ENCODE data around the gene VPS45. TPM values are rescaled to one million over a fixed set of nuclear protein-coding genes. Genes with fewer than 3 reads are reported as not detected.

Gene VPS45
- total RNA-seq, 1 donor: 36.9 TPM

DNA sequence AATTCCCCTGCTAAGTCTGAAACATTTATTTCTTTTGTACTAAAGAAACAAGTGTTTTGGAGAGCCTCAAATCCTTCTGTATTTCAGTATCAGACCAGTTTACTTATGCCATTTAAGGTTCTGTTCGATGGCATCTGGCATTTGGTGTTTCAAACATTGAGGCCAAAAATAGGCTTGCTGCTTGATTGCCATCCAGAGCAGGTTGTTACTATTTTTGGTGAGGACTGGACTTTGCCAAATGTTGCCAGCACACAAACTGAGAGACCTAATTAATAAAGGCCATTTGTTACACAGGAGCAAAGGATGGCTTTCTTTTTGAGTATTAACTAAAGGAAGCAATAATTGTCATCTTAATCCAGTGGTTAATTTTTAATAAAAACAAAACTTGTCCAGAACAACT lies 26.2 kb downstream of the VPS45 start:
- Histone ChIP-seq H4K20me1 (ENCODE audit: insufficient read depth, low read length) (no peaks in the 10 kb centered on the region), H3K4me2 (ENCODE audit: insufficient read depth, low read length) (no peak overlapping the region)

DNA sequence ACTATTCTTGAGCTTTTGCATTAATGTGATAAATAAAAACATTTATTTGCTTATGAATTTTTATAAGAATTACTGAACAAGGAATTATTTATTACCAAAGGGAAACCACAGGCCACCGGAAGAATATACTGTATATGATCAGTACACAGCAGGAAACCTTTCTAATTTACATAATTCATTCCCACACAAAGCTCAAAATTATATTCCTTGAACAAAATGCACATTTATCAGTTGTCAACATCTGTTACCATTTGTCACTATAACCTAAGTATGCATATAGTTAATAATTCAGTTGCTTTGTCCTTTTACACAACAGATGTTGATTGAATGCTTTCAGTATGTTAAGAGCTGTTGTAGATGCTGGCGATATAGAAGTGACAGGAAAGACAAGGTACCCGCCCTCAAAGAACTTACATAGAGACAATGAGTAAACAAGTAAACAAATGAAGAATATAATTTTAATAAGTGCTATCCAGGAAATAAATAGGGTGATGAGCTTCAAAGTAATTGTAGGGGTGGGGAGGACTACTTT lies 27.2 kb downstream of the VPS45 start:
- no peak for DNase-seq (ENCODE audit: insufficient read length, low spot score, missing footprints)

More for the DNA sequence above, 26.2 kb downstream of the VPS45 start:
- H2AFZ ChIP-seq (ENCODE audit: low read length): no peak overlapping the region
- TF ChIP-seq, protein P1, sequence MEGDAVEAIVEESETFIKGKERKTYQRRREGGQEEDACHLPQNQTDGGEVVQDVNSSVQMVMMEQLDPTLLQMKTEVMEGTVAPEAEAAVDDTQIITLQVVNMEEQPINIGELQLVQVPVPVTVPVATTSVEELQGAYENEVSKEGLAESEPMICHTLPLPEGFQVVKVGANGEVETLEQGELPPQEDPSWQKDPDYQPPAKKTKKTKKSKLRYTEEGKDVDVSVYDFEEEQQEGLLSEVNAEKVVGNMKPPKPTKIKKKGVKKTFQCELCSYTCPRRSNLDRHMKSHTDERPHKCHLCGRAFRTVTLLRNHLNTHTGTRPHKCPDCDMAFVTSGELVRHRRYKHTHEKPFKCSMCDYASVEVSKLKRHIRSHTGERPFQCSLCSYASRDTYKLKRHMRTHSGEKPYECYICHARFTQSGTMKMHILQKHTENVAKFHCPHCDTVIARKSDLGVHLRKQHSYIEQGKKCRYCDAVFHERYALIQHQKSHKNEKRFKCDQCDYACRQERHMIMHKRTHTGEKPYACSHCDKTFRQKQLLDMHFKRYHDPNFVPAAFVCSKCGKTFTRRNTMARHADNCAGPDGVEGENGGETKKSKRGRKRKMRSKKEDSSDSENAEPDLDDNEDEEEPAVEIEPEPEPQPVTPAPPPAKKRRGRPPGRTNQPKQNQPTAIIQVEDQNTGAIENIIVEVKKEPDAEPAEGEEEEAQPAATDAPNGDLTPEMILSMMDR (IDR thresholded peaks at IDR 0.05; ENCODE audit: extremely low read depth, low read depth, low read length): no peak
- DNase-seq (ENCODE audit: insufficient read length, low spot score, missing footprints): no peak
- no peak overlapping the region for H3K4me3 ChIP-seq (ENCODE audit: insufficient read depth, low read length)
- no peaks in the 10 kb centered on the region for H3K27me3 ChIP-seq (ENCODE audit: insufficient read depth, low read length)
- H3K79me2 ChIP-seq (ENCODE audit: insufficient read depth, low read length): no peaks in the 10 kb centered on the region
- H3K36me3 ChIP-seq (ENCODE audit: insufficient read depth, low read length): peaks cover 43% of the 10 kb centered on the region
- H3K27ac ChIP-seq (ENCODE audit: low read depth, low read length): no peak overlapping the region
- no peaks in the 10 kb centered on the region for H3K4me1 ChIP-seq (ENCODE audit: insufficient read depth, low read length)
- H3K9me3 ChIP-seq (ENCODE audit: low read depth, low read length): no peaks in the 10 kb centered on the region

DNA sequence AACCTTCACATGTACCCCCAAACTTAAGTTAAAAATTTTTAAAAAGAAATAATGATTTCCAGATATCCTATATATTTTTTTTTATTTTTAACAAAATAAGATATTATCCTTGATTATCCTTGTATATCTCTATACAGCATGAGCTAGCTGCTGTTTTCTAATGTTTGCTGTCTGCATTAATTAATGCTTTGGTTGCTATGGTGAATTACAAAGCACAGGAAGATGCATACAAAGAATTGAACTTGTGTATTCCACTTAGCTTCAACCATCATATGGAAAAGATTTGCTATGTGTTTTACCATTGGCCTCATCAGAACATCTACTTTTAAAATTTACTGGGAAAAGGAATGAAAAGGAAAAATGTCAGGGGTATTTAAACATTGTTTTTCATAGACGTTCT lies 35.4 kb downstream of the VPS45 start:
- no peak overlapping the region for H3K4me3 ChIP-seq (ENCODE audit: insufficient read depth, low read length)
- no peaks in the 10 kb centered on the region for H3K36me3 ChIP-seq (ENCODE audit: insufficient read depth, low read length)
- TF ChIP-seq, protein P1 (IDR thresholded peaks at IDR 0.05; ENCODE audit: extremely low read depth, low read depth, low read length): no peak
- no peaks in the 10 kb centered on the region for H3K4me1 ChIP-seq (ENCODE audit: insufficient read depth, low read length)
- H2AFZ ChIP-seq (ENCODE audit: low read length): no peak overlapping the region
- no peak overlapping the region for H3K27ac ChIP-seq (ENCODE audit: low read depth, low read length)
- H4K20me1 ChIP-seq (ENCODE audit: insufficient read depth, low read length): no peaks in the 10 kb centered on the region
- H3K9me3 ChIP-seq (ENCODE audit: low read depth, low read length): no peaks in the 10 kb centered on the region
- no peaks in the 10 kb centered on the region for H3K27me3 ChIP-seq (ENCODE audit: insufficient read depth, low read length)
- no peaks in the 10 kb centered on the region for H3K79me2 ChIP-seq (ENCODE audit: insufficient read depth, low read length)
- H3K4me2 ChIP-seq (ENCODE audit: insufficient read depth, low read length): no peak overlapping the region
- no peak for DNase-seq (ENCODE audit: insufficient read length, low spot score, missing footprints)

More for the DNA sequence above, 27.2 kb downstream of the VPS45 start:
- no peaks in the 10 kb centered on the region for H3K79me2 ChIP-seq (ENCODE audit: insufficient read depth, low read length)
- H4K20me1 ChIP-seq (ENCODE audit: insufficient read depth, low read length): no peaks in the 10 kb centered on the region
- no peaks in the 10 kb centered on the region for H3K9me3 ChIP-seq (ENCODE audit: low read depth, low read length)
- H3K4me1 ChIP-seq (ENCODE audit: insufficient read depth, low read length): no peaks in the 10 kb centered on the region
- H3K27ac ChIP-seq (ENCODE audit: low read depth, low read length): no peak overlapping the region
- TF ChIP-seq, protein P1 (IDR thresholded peaks at IDR 0.05; ENCODE audit: extremely low read depth, low read depth, low read length): no peak
- H3K27me3 ChIP-seq (ENCODE audit: insufficient read depth, low read length): no peaks in the 10 kb centered on the region
- no peak overlapping the region for H3K4me3 ChIP-seq (ENCODE audit: insufficient read depth, low read length)
- H3K36me3 ChIP-seq (ENCODE audit: insufficient read depth, low read length): peaks cover 43% of the 10 kb centered on the region
- H2AFZ ChIP-seq (ENCODE audit: low read length): no peak overlapping the region
- no peak overlapping the region for H3K4me2 ChIP-seq (ENCODE audit: insufficient read depth, low read length)

DNA sequence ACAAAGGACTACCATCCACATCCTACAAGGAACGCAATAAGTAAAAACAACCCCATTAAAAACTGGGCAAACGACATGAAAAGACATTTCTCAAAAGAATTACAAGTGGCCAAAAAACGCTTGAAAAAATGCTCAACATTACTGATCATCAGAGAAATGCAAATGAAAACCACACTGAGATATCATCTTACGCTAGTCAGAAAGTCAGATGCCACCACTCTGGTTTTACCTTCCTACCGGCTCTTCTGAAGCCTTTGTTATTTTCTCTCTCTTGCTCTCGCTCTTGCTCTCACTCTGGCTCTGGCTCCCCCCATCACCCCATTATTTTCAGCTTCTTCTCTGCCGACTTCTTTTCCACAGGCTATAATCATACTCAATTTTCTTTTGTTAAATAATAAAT lies 38.8 kb downstream of the VPS45 start:
- H3K27me3 ChIP-seq (ENCODE audit: insufficient read depth, low read length): no peaks in the 10 kb centered on the region
- no peak overlapping the region for H2AFZ ChIP-seq (ENCODE audit: low read length)
- H3K4me3 ChIP-seq (ENCODE audit: insufficient read depth, low read length): no peak overlapping the region
- H3K27ac ChIP-seq (ENCODE audit: low read depth, low read length): no peak overlapping the region
- H4K20me1 ChIP-seq (ENCODE audit: insufficient read depth, low read length): no peaks in the 10 kb centered on the region
- peaks cover 9% of the 10 kb centered on the region for H3K36me3 ChIP-seq (ENCODE audit: insufficient read depth, low read length)
- H3K9me3 ChIP-seq (ENCODE audit: low read depth, low read length): no peaks in the 10 kb centered on the region
- no peak for DNase-seq (ENCODE audit: insufficient read length, low spot score, missing footprints)
- H3K79me2 ChIP-seq (ENCODE audit: insufficient read depth, low read length): no peaks in the 10 kb centered on the region
- TF ChIP-seq, protein P1 (IDR thresholded peaks at IDR 0.05; ENCODE audit: extremely low read depth, low read depth, low read length): no peak
- H3K4me1 ChIP-seq (ENCODE audit: insufficient read depth, low read length): no peaks in the 10 kb centered on the region
- no peak overlapping the region for H3K4me2 ChIP-seq (ENCODE audit: insufficient read depth, low read length)

Data from osteoblast (primary cell).